AG10803 (cell line): ENCODE measurements around the gene C10orf90.

ENCODE experiments used
- DNase-seq: peaks from one replicate; pipeline ENCODE4 v3.0.0; 2010; ENCODE audit warnings: low read depth
- H3K4me3 ChIP-seq: 2 replicates; pipeline ENCODE4 v1.5.1; 2011; ENCODE audit warnings: mild to moderate bottlenecking, low read length, control low read depth
- TF ChIP-seq, protein P1 (sequence below): conservative IDR thresholded peaks from 2 replicates; pipeline ENCODE4 v1.5.1; 2011; ENCODE audit warnings: mild to moderate bottlenecking, low read length, control low read depth, inconsistent platforms

C10orf90 gene

DNA sequence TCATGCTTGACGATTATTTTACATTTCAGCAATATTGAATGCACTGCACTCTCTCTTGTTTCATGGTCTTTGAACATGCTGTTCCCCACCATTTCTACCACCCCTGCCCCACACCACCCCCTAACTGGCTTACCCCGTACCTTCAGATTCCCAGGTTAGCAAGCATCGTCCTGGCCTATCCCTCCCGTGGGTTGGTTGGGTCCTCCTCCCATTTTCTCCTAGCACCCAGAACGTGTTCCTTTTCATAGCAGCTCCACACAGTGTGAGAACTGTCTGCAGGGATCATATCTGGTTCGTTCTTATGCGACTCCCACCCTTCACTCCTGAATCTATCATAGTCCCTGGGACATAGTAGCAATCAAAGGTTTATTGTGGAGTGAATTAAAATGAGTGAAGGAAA lies 48.6 kb downstream of the C10orf90 start:
- DNase-seq: no peak
- H3K4me3 ChIP-seq: no peak overlapping the region
- TF ChIP-seq, protein P1, sequence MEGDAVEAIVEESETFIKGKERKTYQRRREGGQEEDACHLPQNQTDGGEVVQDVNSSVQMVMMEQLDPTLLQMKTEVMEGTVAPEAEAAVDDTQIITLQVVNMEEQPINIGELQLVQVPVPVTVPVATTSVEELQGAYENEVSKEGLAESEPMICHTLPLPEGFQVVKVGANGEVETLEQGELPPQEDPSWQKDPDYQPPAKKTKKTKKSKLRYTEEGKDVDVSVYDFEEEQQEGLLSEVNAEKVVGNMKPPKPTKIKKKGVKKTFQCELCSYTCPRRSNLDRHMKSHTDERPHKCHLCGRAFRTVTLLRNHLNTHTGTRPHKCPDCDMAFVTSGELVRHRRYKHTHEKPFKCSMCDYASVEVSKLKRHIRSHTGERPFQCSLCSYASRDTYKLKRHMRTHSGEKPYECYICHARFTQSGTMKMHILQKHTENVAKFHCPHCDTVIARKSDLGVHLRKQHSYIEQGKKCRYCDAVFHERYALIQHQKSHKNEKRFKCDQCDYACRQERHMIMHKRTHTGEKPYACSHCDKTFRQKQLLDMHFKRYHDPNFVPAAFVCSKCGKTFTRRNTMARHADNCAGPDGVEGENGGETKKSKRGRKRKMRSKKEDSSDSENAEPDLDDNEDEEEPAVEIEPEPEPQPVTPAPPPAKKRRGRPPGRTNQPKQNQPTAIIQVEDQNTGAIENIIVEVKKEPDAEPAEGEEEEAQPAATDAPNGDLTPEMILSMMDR: no peak

DNA sequence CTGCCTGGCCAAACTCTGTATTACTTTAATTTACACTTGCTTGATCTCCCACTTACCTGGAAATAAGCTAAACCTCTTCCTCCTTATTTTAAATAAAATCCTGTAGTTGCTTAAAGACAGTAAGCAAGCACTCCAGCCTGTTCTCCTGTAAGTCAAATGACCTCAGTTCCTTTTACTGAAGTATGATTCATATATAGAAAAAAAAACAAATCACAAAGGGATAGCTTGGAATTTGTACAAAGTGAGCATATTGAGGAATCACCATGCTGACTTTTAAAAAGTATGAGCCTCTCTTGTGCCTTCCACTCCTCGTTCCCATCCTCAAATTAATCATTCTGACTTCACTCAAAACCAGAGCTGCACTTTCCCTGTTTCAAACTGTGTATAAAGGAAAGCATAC lies 52.0 kb downstream of the C10orf90 start:
- H3K4me3 ChIP-seq: no peak overlapping the region
- no peak for DNase-seq
- TF ChIP-seq, protein P1: no peak

DNA sequence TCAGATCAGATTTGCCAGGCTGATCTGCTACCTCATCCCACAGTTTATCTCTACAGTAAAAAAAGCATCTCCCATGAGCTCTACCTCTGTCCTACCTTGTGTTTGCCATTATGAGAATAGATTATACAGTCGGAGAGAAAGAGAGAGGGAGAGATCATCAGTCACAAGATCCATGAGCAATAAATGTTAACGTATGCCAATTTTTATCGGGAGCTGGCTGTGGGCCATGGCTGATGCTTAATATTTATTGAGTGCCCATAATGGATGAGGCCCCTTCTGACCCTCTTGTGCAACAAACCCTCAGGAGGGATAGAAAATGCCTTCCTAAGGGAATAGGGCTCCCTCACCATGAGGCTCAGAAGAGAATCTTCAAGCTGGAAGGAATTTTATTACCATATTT lies 52.8 kb downstream of the C10orf90 start:
- TF ChIP-seq, protein P1: no peak
- H3K4me3 ChIP-seq: no peak overlapping the region
- DNase-seq: no peak

DNA sequence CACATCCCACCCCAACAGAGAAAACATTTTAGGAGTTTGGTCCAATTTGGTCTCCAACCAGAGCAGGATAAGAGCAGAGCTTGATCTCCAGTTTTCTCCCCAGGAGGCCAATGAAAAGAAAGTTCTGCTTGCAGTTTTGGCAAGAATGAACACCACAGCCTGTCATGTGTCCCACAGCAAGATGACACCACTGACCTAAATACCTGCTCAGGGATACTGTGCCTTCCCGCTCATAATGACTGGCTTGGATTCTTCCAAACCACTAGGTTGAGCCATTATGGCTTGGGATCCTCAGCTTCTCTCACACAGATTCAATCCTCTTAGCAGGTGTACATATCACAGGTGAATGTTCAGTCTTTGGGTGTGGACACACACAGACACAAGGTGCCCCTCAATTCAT lies 53.3 kb downstream of the C10orf90 start:
- TF ChIP-seq, protein P1: no peak
- no peak for DNase-seq
- H3K4me3 ChIP-seq: no peak overlapping the region

DNA sequence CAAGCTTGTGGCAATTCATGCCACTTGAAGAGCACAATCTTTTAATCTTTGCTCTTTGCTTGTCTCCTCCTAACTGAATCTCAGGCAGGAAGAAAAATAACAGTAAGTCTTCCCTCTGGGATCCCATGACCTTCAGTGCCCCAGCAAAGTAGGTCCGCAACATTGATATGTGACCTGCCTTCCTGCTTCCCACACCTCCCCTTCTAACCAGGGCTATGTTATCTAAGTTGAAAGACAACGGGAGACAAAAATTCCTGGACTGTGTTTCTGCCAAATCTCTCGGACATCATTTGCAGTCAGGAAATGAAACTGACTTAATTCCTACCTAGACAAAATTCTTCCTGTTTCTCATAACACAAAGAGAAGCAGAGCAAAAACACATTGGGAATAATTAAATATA lies 53.8 kb downstream of the C10orf90 start:
- TF ChIP-seq, protein P1: no peak
- DNase-seq: no peak
- no peak overlapping the region for H3K4me3 ChIP-seq

DNA sequence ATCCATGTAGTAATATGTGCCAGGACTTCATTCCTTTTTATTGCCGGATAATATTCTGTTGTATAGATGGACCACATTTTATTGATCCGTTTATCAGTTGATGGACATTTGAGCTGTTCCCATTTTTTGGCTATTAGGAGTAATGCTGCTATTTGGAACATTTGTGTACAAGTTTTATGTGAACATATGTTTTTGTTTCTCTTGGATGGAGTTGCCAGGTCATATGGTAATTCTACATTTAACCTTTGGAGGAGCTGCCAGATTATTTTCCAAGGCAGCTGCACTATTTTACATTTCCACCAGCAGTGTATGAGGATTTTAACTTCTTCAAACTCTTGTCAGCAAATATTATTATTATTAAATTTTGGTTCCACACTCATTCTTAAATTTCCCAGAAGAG lies 59.2 kb downstream of the C10orf90 start:
- no peak for DNase-seq
- TF ChIP-seq, protein P1: no peak
- H3K4me3 ChIP-seq: no peak overlapping the region

DNA sequence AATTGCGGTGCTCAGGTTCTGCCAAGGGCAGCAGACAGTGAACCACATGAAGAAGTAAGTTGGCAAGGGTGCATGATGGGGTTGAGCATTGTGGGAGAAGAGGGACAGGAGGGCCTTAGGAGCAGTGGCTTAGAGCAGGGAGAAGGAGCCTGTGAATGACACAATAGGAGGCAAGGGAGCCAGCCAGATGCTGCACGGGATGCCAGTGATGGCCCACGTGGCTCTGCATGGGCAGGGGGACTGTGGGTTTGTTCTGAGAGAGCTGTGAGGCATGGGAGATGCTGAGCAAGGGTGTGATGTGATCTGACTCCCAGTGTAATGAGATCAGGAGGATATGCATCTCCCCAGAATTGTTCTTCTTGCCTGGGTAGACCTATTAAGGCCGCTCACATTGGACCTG lies 60.9 kb downstream of the C10orf90 start:
- no peak for DNase-seq
- H3K4me3 ChIP-seq: no peak overlapping the region
- TF ChIP-seq, protein P1: no peak
